ENCODE measurements around the gene C1orf116.

Gene C1orf116

GRCh38 chr1:206992790-206993189, 39.8 kb downstream of the C1orf116 start:
- DNase-seq (ENCODE audit: low read depth) = no peak

- DNase-seq (ENCODE audit: low read depth) = no peak
Measured at GRCh38 chr1:206987873-206988272, 44.7 kb downstream of the C1orf116 start.

- no peak for DNase-seq (ENCODE audit: low read depth)
Measured at GRCh38 chr1:206986885-206987284, 45.7 kb downstream of the C1orf116 start.

- DNase-seq (ENCODE audit: low read depth) = no peak
Measured at GRCh38 chr1:206986402-206986801, 46.2 kb downstream of the C1orf116 start.

GRCh38 chr1:206985162-206985749, 47.3 kb downstream of the C1orf116 start:
- DNase-seq (ENCODE audit: low read depth) = no peak

- DNase-seq (ENCODE audit: low read depth) = peak; percentile 34
Measured at GRCh38 chr1:206982216-206982615, 50.3 kb downstream of the C1orf116 start.

GRCh38 chr1:206979379-206980043, 53.0 kb downstream of the C1orf116 start:
- no peak for DNase-seq (ENCODE audit: low read depth)

- no peak for DNase-seq (ENCODE audit: low read depth)
Measured at GRCh38 chr1:206978259-206978658, 54.3 kb downstream of the C1orf116 start.

- DNase-seq (ENCODE audit: low read depth) = no peak
Measured at GRCh38 chr1:206975306-206975705, 57.2 kb downstream of the C1orf116 start.

GRCh38 chr1:206974140-206974539, 58.4 kb downstream of the C1orf116 start:
- no peak for DNase-seq (ENCODE audit: low read depth)

GRCh38 chr1:206972728-206973127, 59.8 kb downstream of the C1orf116 start:
- DNase-seq (ENCODE audit: low read depth) = no peak

GRCh38 chr1:206971029-206971655, 61.4 kb downstream of the C1orf116 start:
- DNase-seq (ENCODE audit: low read depth) = no peak

- DNase-seq (ENCODE audit: low read depth) = no peak
Measured at GRCh38 chr1:206970446-206970845, 62.1 kb downstream of the C1orf116 start, which contains the start of gene FCAMR. TSS of gene FCAMR (minus strand) at chr1:206970460. CDS start at chr1:206970125, 335 bp downstream.

GRCh38 chr1:206969090-206969489, 63.5 kb downstream of the C1orf116 start:
- no peak for DNase-seq (ENCODE audit: low read depth)
